ENCODE results near the gene ACAN. TPM values are rescaled to one million over a fixed set of nuclear protein-coding genes. Genes with fewer than 3 reads are reported as not detected.

The ACAN gene
- total RNA-seq, 1 experiment from 2014 or later = not detected

DNA sequence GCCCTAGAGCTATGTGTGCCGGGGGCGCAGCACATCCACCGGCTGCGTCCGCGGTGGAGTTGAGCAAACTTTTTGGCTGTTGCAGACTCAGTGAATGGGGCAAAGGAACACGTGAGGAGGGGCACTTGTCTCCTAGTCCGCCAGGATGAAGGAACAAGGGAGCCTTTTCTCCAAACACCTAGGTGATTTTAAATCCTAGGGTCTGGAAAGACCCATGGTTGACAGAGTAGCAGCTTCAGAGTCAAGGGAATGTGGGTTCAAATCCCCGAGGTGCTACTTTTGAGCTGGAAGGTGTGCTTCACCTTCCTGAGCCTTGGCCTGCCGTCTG is 648 bp downstream of the ACAN start:
- Histone ChIP-seq H3K36me3 (ENCODE audit: insufficient read depth, low read length, poor library complexity, severe bottlenecking) (no peaks in the 10 kb centered on the region), H3K27ac (ENCODE audit: low read depth, low read length, poor library complexity, severe bottlenecking) (no peak overlapping the region), H3K4me3 (ENCODE audit: low read depth, low read length, poor library complexity, severe bottlenecking) (no peak overlapping the region), H3K27me3 (replicated peaks; ENCODE audit: insufficient read depth, low read depth, low read length, poor library complexity) (peaks cover 94% of the 10 kb centered on the region), H3K4me1 (ENCODE audit: insufficient read depth, low read length, poor library complexity, severe bottlenecking) (no peaks in the 10 kb centered on the region), H3K9me3 (ENCODE audit: low read depth, low read length, poor library complexity, severe bottlenecking) (no peaks in the 10 kb centered on the region)
- BruUV-seq (replicated peaks) = no TSS peak
- TF ChIP-seq EZH2 (IDR thresholded peaks at IDR 0.05; ENCODE audit: borderline replicate concordance, low read depth, low read length, poor library complexity, severe bottlenecking) = peak; percentile 96
- TF ChIP-seq, protein P1, sequence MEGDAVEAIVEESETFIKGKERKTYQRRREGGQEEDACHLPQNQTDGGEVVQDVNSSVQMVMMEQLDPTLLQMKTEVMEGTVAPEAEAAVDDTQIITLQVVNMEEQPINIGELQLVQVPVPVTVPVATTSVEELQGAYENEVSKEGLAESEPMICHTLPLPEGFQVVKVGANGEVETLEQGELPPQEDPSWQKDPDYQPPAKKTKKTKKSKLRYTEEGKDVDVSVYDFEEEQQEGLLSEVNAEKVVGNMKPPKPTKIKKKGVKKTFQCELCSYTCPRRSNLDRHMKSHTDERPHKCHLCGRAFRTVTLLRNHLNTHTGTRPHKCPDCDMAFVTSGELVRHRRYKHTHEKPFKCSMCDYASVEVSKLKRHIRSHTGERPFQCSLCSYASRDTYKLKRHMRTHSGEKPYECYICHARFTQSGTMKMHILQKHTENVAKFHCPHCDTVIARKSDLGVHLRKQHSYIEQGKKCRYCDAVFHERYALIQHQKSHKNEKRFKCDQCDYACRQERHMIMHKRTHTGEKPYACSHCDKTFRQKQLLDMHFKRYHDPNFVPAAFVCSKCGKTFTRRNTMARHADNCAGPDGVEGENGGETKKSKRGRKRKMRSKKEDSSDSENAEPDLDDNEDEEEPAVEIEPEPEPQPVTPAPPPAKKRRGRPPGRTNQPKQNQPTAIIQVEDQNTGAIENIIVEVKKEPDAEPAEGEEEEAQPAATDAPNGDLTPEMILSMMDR (conservative IDR thresholded peaks at IDR 0.05; ENCODE audit: low read depth, low read length) = no peak
- POLR2A ChIA-PET (ENCODE audit: low non-redundant PET) = no interaction called here
- intact Hi-C loops (cut with micrococcal nuclease; ENCODE audit: unreplicated experiment) = no loop called here
- DNase-seq (ENCODE audit: low spot score) = no peak
- CTCF ChIA-PET = no interaction called here

DNA sequence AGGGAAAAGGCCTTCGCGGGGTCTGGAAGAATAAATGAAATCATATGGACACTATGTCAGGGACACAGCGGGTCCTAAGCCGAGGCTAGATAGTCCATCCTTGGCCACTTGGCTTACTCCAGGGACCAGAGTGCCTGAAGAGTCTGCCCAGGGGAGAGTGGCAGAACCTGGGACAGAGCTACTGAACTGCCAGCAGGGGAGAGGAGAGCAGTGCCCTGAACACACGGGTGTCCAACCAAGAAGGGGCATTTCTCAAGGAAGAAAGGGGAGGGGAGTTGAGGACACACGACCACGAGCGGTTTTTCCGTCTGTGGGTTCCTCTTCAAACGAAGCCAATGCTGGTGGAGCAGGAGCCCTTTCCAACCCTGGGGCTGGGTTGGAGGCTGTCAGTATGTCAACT is 1.0 kb downstream of the ACAN start:
- POLR2A ChIA-PET (ENCODE audit: low non-redundant PET) = no interaction called here
- H3K36me3 ChIP-seq (ENCODE audit: insufficient read depth, low read length, poor library complexity, severe bottlenecking) = no peaks in the 10 kb centered on the region
- H3K27me3 ChIP-seq (replicated peaks; ENCODE audit: insufficient read depth, low read depth, low read length, poor library complexity) = peaks cover 94% of the 10 kb centered on the region
- BruUV-seq (replicated peaks) = no TSS peak
- no peak for TF ChIP-seq EZH2 (IDR thresholded peaks at IDR 0.05; ENCODE audit: borderline replicate concordance, low read depth, low read length, poor library complexity, severe bottlenecking)
- TF ChIP-seq, protein P1 (conservative IDR thresholded peaks at IDR 0.05; ENCODE audit: low read depth, low read length) = no peak
- H3K4me1 ChIP-seq (ENCODE audit: insufficient read depth, low read length, poor library complexity, severe bottlenecking) = no peaks in the 10 kb centered on the region
- CTCF ChIA-PET = no interaction called here
- intact Hi-C loops (cut with micrococcal nuclease; ENCODE audit: unreplicated experiment) = no loop called here
- H3K27ac ChIP-seq (ENCODE audit: low read depth, low read length, poor library complexity, severe bottlenecking) = no peak overlapping the region
- no peak for DNase-seq (ENCODE audit: low spot score)
- no peak overlapping the region for H3K4me3 ChIP-seq (ENCODE audit: low read depth, low read length, poor library complexity, severe bottlenecking)
- no peaks in the 10 kb centered on the region for H3K9me3 ChIP-seq (ENCODE audit: low read depth, low read length, poor library complexity, severe bottlenecking)

DNA sequence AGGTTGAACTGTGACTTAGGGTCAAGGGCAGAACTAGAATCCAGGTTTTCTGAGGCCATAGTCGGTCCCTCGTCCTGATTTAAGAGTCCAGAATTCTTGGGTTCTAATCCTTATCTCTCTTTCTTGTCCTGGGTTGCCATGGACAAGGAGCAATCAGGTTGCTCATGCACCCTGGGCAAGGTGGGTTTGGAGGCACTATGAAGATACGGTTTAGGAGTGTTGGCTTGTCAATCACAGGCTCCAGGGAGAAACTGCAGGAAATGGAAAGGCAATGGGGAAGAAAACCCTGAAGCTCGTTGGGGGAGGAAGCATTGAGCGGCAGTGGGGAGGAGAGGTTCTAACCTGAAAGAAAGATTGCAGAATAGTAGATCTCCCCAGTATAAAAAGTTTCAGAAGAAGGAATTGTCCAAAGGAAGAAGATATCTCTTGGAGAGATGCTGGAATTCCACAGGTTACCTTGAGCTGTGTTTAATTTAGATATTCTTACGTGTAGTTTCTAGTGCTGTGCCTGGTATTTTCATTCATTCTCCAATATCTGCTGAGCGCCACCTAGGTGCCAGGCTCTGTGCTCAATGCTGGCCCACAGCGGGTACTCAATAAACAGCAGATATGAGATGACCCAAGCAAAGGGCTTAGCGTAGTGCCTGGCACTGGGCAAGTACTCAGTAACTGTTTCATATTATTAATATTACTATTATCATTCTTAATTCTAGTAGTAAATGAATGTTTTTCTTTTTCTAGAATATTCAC is 2.0 kb downstream of the ACAN start:
- ChIA-PET POLR2A (ENCODE audit: low non-redundant PET) (no interaction called here), CTCF (no interaction called here)
- H3K27ac ChIP-seq (ENCODE audit: low read depth, low read length, poor library complexity, severe bottlenecking) = no peak overlapping the region
- no peak overlapping the region for H3K4me3 ChIP-seq (ENCODE audit: low read depth, low read length, poor library complexity, severe bottlenecking)
- peaks cover 89% of the 10 kb centered on the region for H3K27me3 ChIP-seq (replicated peaks; ENCODE audit: insufficient read depth, low read depth, low read length, poor library complexity)
- H3K4me1 ChIP-seq (ENCODE audit: insufficient read depth, low read length, poor library complexity, severe bottlenecking) = no peaks in the 10 kb centered on the region
- TF ChIP-seq, protein P1 (conservative IDR thresholded peaks at IDR 0.05; ENCODE audit: low read depth, low read length) = peak; percentile 31
- no peak for TF ChIP-seq EZH2 (IDR thresholded peaks at IDR 0.05; ENCODE audit: borderline replicate concordance, low read depth, low read length, poor library complexity, severe bottlenecking)
- H3K9me3 ChIP-seq (ENCODE audit: low read depth, low read length, poor library complexity, severe bottlenecking) = no peaks in the 10 kb centered on the region
- intact Hi-C loops (cut with micrococcal nuclease; ENCODE audit: unreplicated experiment) = no loop called here
- BruUV-seq (replicated peaks) = no TSS peak
- DNase-seq (ENCODE audit: low spot score) = no peak
- H3K36me3 ChIP-seq (ENCODE audit: insufficient read depth, low read length, poor library complexity, severe bottlenecking) = no peaks in the 10 kb centered on the region
